ENCODE data around the gene GEMIN8. TPM values are rescaled to one million over a fixed set of nuclear protein-coding genes. Genes with fewer than 3 reads are reported as not detected.

The GEMIN8 gene
- total and polyA plus RNA-seq, 10 donors = 11.6 to 20.6 (median 14.6) TPM

DNA sequence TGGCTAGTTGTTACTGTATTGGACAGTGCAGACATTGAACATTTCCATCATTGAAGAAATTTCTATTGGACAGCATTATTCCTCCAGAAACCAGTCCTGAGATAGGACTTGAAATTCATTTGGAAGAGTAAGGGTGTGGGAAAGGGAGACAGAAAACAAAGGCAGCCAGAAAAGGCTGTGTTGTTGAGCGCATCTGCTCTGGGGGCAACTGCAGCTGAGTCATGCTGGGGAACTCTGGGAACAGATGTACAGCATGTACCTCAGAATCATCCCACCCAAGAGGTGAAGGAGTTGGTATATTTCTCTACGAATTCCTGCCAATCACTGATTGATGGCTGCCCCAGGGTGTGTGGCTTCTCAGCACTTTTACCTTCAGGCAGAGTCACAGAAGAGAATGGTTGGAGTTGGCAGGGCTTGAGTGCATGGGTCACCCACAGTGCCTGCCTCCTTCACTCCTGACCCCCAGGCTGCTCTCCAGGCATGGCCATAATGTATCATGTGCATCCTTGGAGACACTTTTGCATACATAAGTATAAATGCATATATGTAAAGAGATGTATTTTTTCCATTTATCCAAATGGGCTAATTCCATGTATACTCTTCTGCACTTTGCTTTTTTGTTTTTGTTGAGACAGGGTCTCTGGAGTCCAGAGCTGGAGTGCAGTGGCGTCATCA is 39.4 kb downstream of the GEMIN8 start:
- TF ChIP-seq, protein P1, sequence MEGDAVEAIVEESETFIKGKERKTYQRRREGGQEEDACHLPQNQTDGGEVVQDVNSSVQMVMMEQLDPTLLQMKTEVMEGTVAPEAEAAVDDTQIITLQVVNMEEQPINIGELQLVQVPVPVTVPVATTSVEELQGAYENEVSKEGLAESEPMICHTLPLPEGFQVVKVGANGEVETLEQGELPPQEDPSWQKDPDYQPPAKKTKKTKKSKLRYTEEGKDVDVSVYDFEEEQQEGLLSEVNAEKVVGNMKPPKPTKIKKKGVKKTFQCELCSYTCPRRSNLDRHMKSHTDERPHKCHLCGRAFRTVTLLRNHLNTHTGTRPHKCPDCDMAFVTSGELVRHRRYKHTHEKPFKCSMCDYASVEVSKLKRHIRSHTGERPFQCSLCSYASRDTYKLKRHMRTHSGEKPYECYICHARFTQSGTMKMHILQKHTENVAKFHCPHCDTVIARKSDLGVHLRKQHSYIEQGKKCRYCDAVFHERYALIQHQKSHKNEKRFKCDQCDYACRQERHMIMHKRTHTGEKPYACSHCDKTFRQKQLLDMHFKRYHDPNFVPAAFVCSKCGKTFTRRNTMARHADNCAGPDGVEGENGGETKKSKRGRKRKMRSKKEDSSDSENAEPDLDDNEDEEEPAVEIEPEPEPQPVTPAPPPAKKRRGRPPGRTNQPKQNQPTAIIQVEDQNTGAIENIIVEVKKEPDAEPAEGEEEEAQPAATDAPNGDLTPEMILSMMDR (IDR thresholded peaks at IDR 0.05 in 8 of 11, conservative IDR thresholded peaks at IDR 0.05 in 3 of 11) = no peak
- TF ChIP-seq POLR2A (IDR thresholded peaks at IDR 0.05) = no peak
- TF ChIP-seq POLR2AphosphoS5 (IDR thresholded peaks at IDR 0.05) = no peak
- Histone ChIP-seq H3K9me3 (no peaks in the 10 kb centered on the region), H3K36me3 (no peaks in the 10 kb centered on the region), H3K27me3 (replicated peaks in 1 of 7) (no peaks in the 10 kb centered on the region), H3K4me3 (no peak overlapping the region), H3K27ac (no peak overlapping the region), H3K4me1 (no peaks in the 10 kb centered on the region)
- 73 to 88% (median 84%) methylated on average over 2 to 3 of the region's 3 CpGs for WGBS, 5 donors
- no peak for DNase-seq
- intact Hi-C loops (cut with DNase I; ENCODE audit: low total_unique reads) = no loop called here

DNA sequence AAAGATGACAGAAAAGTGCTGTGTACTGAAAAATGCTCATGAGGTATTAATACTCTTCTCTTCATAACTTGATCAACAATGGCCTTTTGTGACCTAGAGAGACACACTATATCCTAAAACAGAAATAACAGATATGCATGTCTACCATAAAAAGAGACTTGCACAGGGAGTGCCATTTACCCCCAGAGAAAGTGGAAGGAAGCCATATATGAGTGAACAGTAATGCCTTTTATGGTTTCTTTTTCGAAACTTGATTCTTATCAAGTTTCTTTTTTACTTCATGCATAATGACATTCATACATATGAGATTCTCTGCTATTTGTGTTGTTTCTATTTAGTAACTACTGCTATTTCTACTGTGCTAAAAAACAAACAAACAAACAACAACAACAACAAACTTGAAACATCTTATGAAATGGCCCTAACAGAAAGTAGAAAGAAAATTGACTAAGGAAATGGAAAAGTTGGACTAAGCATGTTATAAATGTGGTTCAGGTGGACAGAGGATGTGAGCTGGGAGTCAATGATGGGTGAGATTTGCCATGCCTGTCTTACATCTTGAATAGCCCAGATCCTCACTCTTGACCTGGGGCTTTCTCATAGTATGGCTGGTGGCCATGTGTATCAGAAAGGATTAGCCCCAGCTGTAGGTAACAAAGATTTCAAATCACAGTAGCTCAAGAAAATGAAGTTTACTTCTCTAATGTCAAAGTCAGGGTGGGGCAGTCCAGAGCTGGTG is 43.8 kb downstream of the GEMIN8 start:
- Histone ChIP-seq H3K4me1 (no peaks in the 10 kb centered on the region), H3K36me3 (no peaks in the 10 kb centered on the region), H3K9me3 (peaks cover 0 to 15% (median 5%) of the 10 kb centered on the region in 8 donors), H3K27ac (no peak overlapping the region), H3K4me3 (no peak overlapping the region), H3K27me3 (replicated peaks in 1 of 7) (no peaks in the 10 kb centered on the region)
- intact Hi-C loops (cut with DNase I; ENCODE audit: low total_unique reads) = no loop called here
- no peak for DNase-seq
- TF ChIP-seq POLR2A (IDR thresholded peaks at IDR 0.05) (no peak), POLR2AphosphoS5 (IDR thresholded peaks at IDR 0.05) (no peak)
- TF ChIP-seq, protein P1 (IDR thresholded peaks at IDR 0.05 in 8 of 11, conservative IDR thresholded peaks at IDR 0.05 in 3 of 11) = no peak
- 71 to 83% (median 81%) methylated on average over 1 of the region's 1 CpG for WGBS, 5 donors

DNA sequence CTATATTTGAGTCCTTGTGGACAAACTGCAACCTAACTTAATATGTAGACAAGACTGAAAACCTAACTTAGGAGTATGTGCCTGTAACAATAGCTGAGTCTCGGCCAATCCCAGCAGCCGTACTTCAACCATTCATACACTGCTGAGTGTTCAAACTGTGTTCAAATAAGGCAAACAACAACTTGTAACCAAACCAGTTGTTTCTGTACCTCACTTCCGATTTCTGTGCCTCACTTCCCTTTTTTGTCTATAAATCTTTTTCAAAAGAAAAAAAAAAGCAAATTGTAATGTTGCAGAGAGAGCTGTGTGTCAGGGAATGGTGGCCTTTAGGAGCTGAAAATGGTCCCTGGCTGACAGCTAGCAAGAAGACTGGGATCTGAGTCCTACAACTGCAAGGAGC is 46.0 kb downstream of the GEMIN8 start:
- H3K9me3 ChIP-seq = peaks cover 0 to 17% (median 5%) of the 10 kb centered on the region in 8 donors
- 46 to 72% (median 62%) methylated on average over 3 of the region's 3 CpGs for WGBS, 5 donors
- H3K27ac ChIP-seq = no peak overlapping the region
- DNase-seq = no peak
- no peaks in the 10 kb centered on the region for H3K27me3 ChIP-seq (replicated peaks in 1 of 7)
- H3K4me1 ChIP-seq = no peaks in the 10 kb centered on the region
- H3K36me3 ChIP-seq = no peaks in the 10 kb centered on the region
- TF ChIP-seq POLR2A (IDR thresholded peaks at IDR 0.05) = no peak
- no peak for TF ChIP-seq POLR2AphosphoS5 (IDR thresholded peaks at IDR 0.05)
- TF ChIP-seq, protein P1 (IDR thresholded peaks at IDR 0.05 in 8 of 11, conservative IDR thresholded peaks at IDR 0.05 in 3 of 11) = no peak
- H3K4me3 ChIP-seq = no peak overlapping the region
- intact Hi-C loops (cut with DNase I; ENCODE audit: low total_unique reads) = no loop called here

DNA sequence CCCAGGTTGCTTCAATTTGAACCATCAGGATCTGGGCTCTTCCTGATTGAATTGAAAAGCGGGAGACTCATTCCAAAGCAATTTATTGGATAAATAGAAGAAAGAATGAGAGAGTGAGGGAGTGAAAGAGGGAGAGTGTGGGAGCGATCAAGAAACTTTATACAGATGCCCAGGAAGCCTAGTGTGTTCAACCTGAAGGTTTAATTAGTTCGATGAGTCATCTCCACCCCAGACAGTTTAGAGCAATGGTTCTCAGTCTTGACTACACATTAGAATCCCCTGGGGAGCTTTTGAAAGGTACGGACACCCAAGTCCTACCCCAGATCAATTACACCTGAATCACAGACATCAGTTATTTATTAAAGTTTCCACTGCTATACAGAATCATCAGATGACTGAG is 61.5 kb downstream of the GEMIN8 start:
- WGBS, 5 donors = 73 to 100% (median 88%) methylated on average over 4 of the region's 4 CpGs
- Histone ChIP-seq H3K27me3 (replicated peaks in 1 of 7) (no peaks in the 10 kb centered on the region), H3K4me1 (no peaks in the 10 kb centered on the region), H3K27ac (no peak overlapping the region), H3K9me3 (peaks cover 0 to 4% (median 0%) of the 10 kb centered on the region in 8 donors), H3K36me3 (no peaks in the 10 kb centered on the region), H3K4me3 (no peak overlapping the region)
- TF ChIP-seq POLR2A (IDR thresholded peaks at IDR 0.05) = no peak
- no peak for TF ChIP-seq POLR2AphosphoS5 (IDR thresholded peaks at IDR 0.05)
- TF ChIP-seq, protein P1 (IDR thresholded peaks at IDR 0.05 in 8 of 11, conservative IDR thresholded peaks at IDR 0.05 in 3 of 11) = no peak
- intact Hi-C loops (cut with DNase I; ENCODE audit: low total_unique reads) = no loop called here
- DNase-seq = no peak
